ENCODE data around the gene RAPGEF4. TPM values are rescaled to one million over a fixed set of nuclear protein-coding genes. Genes with fewer than 3 reads are reported as not detected.

Gene RAPGEF4
- total and polyA plus RNA-seq, 2 of the 4 experiments (the other 2 are of a cell fraction), result 1.7 to 3.2 TPM

DNA sequence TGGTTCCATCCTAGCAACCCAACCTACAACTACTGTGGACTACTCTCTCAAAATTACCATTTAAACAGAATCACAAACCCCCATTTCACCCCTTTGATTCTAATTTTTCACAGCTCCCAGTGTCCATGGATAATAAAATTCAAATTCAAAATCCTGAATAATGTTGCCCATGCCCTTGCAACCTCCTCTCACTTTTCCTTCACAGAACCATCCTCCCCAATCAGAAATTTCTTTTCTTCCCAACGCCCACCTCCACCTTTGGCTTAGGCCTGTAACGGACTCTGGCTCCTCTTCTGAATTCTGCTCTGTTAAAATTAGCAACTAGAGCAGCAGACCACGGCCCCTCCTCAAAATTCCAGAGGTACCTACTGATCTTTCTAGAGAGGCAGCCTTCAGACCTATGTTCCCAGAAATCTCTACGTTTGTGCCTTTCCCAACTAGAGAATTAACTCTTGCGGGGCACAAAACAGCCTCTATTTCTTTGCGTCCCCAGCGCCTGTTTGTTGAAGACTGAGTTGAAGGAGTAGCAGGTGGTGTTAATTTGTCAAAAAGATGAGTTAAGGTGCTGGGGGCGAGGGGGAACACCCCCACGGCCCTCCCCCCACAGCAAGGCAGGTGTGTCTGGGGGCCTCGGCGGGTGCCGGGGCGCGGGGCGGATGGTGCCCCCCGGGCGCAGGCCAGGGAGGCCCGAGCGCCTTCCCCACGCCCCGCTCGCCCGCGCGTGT lies 339.6 kb downstream of the RAPGEF4 start:
- in situ Hi-C loops (cut with MboI; ENCODE audit: low sequenced_read_pairs), result no loop called here
- no peak for ATAC-seq (ENCODE audit: low read depth)
- no TSS peak for BruUV-seq (replicated peaks)

More for the DNA sequence above, 339.6 kb downstream of the RAPGEF4 start:
- no peaks in the 10 kb centered on the region for H3K9me3 ChIP-seq (ENCODE audit: control insufficient read depth, insufficient read depth, low read length)
- peaks cover 4% of the 10 kb centered on the region for H3K9me1 ChIP-seq (ENCODE audit: insufficient read depth, low read length)
- peak overlapping the region; percentile 91 for H2AFZ ChIP-seq (replicated peaks; ENCODE audit: low read length, poor library complexity)
- peak overlapping the region; percentile 62 for H2AK9ac ChIP-seq (replicated peaks; ENCODE audit: low read depth, low read length, poor library complexity)
- intact Hi-C loops (cut with micrococcal nuclease), result loop anchor here (1.0 to 5.0 kb wide), 2 partner anchors 47 to 82 kb away; no protein-coding TSS in a partner anchor
- ChIA-PET CTCF (no interaction called here), POLR2A (ENCODE audit: unreplicated experiment) (interaction anchor here (0.6 kb wide), 1 partner anchor 9 kb away, joined by 3 read pairs; no protein-coding TSS in a partner anchor)
- H2BK5ac ChIP-seq (ENCODE audit: low read depth, low read length, poor library complexity, severe bottlenecking), result peak overlapping the region; percentile 92
- peak overlapping the region; percentile 82 for H3K23ac ChIP-seq (ENCODE audit: low read depth, low read length)
- H3K4me2 ChIP-seq (ENCODE audit: low read depth, low read length), result peak overlapping the region; percentile 66
- DNase-seq, result no peak
- peaks cover 6% of the 10 kb centered on the region; the same call in 1 of the 2 replicates for H4K20me1 ChIP-seq (ENCODE audit: insufficient read depth, low read length)
- peak overlapping the region; percentile 19; the same call in 1 of the 2 replicates for H4K5ac ChIP-seq (ENCODE audit: low read depth, low read length)
- H3K56ac ChIP-seq (ENCODE audit: extremely low read depth, insufficient read depth, low read length), result peak overlapping the region; percentile 58; the same call in 1 of the 2 replicates
- H3K27ac ChIP-seq (ENCODE audit: insufficient read depth, low read length), result peak overlapping the region; percentile 94
- peaks cover 11% of the 10 kb centered on the region for H3K4me1 ChIP-seq (ENCODE audit: control insufficient read depth, insufficient read depth, low read length)
- H3K14ac ChIP-seq (replicated peaks; ENCODE audit: low read depth, low read length), result peak overlapping the region; percentile 6; the same call in 1 of the 2 replicates
- dilution Hi-C loops (cut with HindIII; ENCODE audit: low sequenced_read_pairs, unreplicated experiment), result no loop called here
- H4K91ac ChIP-seq (ENCODE audit: insufficient read depth, low read depth, low read length), result peak overlapping the region; percentile 55; the same call in 1 of the 2 replicates
- peaks cover 4 to 20% of the 10 kb centered on the region in 2 experiments; a peak in 3 of 4 replicates for H3K79me1 ChIP-seq (ENCODE audit: low read depth in 1 of 2, low read length in 2 of 2)
- peak overlapping the region; percentile 46 for H3K18ac ChIP-seq (ENCODE audit: low read depth, low read length)
- H2BK120ac ChIP-seq (ENCODE audit: low read depth, low read length), result peak overlapping the region; percentile 83; the same call in 1 of the 2 replicates
- peak overlapping the region; percentile 54 to 81 for H4K8ac ChIP-seq (ENCODE audit: low read depth in 2 of 2, low read length in 2 of 2)
- H2AK5ac ChIP-seq (ENCODE audit: low read depth, low read length), result peak overlapping the region; percentile 33; the same call in 1 of the 2 replicates
- TF ChIP-seq NFE2L2 (IDR thresholded peaks at IDR 0.05; ENCODE audit: low read depth, low read length), result no peak
- no peak for TF ChIP-seq FOS (IDR thresholded peaks at IDR 0.05; ENCODE audit: low read depth, low read length)
- TF ChIP-seq RFX5 (IDR thresholded peaks at IDR 0.05; ENCODE audit: low read depth, low read length), result no peak
- no peak for TF ChIP-seq POLR2A (IDR thresholded peaks at IDR 0.05; ENCODE audit: low read depth, low read length)
- TF ChIP-seq, protein P1, sequence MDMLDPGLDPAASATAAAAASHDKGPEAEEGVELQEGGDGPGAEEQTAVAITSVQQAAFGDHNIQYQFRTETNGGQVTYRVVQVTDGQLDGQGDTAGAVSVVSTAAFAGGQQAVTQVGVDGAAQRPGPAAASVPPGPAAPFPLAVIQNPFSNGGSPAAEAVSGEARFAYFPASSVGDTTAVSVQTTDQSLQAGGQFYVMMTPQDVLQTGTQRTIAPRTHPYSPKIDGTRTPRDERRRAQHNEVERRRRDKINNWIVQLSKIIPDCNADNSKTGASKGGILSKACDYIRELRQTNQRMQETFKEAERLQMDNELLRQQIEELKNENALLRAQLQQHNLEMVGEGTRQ (IDR thresholded peaks at IDR 0.05; ENCODE audit: low read depth, low read length), result no peak
- TF ChIP-seq RAD21 (IDR thresholded peaks at IDR 0.05; ENCODE audit: low read length), result no peak
- no peak for TF ChIP-seq CHD1 (IDR thresholded peaks at IDR 0.05; ENCODE audit: low read depth, low read length)
- TF ChIP-seq SMC3 (IDR thresholded peaks at IDR 0.05; ENCODE audit: low read depth, low read length), result no peak
- TF ChIP-seq MAZ (IDR thresholded peaks at IDR 0.05; ENCODE audit: borderline replicate concordance, low read depth, low read length), result no peak
- TF ChIP-seq BHLHE40 (IDR thresholded peaks at IDR 0.05; ENCODE audit: low read depth, low read length), result no peak
- TF ChIP-seq, protein P2, sequence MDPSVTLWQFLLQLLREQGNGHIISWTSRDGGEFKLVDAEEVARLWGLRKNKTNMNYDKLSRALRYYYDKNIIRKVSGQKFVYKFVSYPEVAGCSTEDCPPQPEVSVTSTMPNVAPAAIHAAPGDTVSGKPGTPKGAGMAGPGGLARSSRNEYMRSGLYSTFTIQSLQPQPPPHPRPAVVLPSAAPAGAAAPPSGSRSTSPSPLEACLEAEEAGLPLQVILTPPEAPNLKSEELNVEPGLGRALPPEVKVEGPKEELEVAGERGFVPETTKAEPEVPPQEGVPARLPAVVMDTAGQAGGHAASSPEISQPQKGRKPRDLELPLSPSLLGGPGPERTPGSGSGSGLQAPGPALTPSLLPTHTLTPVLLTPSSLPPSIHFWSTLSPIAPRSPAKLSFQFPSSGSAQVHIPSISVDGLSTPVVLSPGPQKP (IDR thresholded peaks at IDR 0.05; ENCODE audit: borderline replicate concordance, low read depth, low read length), result no peak
- TF ChIP-seq MXI1 (IDR thresholded peaks at IDR 0.05; ENCODE audit: borderline replicate concordance, low read depth, low read length), result no peak
- no peak for TF ChIP-seq MAFK (IDR thresholded peaks at IDR 0.05; ENCODE audit: low read depth, low read length)
- peak overlapping the region; percentile 28; the same call in 1 of the 2 replicates for H2BK20ac ChIP-seq (ENCODE audit: low read depth, low read length)
- 5% methylated on average over 10 of the region's 25 CpGs; no CpG with 5 or more reads in 1 of the 2 experiments for WGBS, 2 experiments (ENCODE audit: extremely low coverage in 2 of 2, insufficient read length in 1 of 2)
- no peaks in the 10 kb centered on the region for H3K27me3 ChIP-seq (ENCODE audit: control insufficient read depth, insufficient read depth, low read length)
- H3K4ac ChIP-seq (ENCODE audit: low read depth, low read length), result peak overlapping the region; percentile 65
- H3K9ac ChIP-seq (ENCODE audit: low read depth, low read length), result peak overlapping the region; percentile 4
- H3K4me3 ChIP-seq (ENCODE audit: insufficient read depth, low read depth, low read length), result peak overlapping the region; percentile 95
- H3K36me3 ChIP-seq (ENCODE audit: control insufficient read depth, insufficient read depth, low read length), result no peaks in the 10 kb centered on the region
- H2BK15ac ChIP-seq (ENCODE audit: low read depth, low read length), result peak overlapping the region; percentile 45; the same call in 2 of the 3 replicates

All from IMR-90 (cell line).